ENCODE data around the gene PTPN21. TPM values are rescaled to one million over a fixed set of nuclear protein-coding genes. Genes with fewer than 3 reads are reported as not detected.

PTPN21 gene
- total and polyA plus RNA-seq, 7 donors = 4.7 to 27.3 (median 14.8) TPM

- ATAC-seq (no peak), DNase-seq (no peak)
- Histone ChIP-seq H3K27ac (no peak overlapping the region), H3K4me1 (no peaks in the 10 kb centered on the region), H3K4me3 (no peak overlapping the region), H3K36me3 (ENCODE audit: insufficient read depth in 1 of 2, low read depth in 1 of 2) (peaks cover 0 to 18% of the 10 kb centered on the region in 2 donors), H3K27me3 (ENCODE audit: insufficient read depth in 3 of 3, low read length in 2 of 3) (no peaks in the 10 kb centered on the region), H3K9me3 (peaks cover 5% of the 10 kb centered on the region)
- intact Hi-C loops (cut with DNase I) = no loop called here
- TF ChIP-seq, protein P1, sequence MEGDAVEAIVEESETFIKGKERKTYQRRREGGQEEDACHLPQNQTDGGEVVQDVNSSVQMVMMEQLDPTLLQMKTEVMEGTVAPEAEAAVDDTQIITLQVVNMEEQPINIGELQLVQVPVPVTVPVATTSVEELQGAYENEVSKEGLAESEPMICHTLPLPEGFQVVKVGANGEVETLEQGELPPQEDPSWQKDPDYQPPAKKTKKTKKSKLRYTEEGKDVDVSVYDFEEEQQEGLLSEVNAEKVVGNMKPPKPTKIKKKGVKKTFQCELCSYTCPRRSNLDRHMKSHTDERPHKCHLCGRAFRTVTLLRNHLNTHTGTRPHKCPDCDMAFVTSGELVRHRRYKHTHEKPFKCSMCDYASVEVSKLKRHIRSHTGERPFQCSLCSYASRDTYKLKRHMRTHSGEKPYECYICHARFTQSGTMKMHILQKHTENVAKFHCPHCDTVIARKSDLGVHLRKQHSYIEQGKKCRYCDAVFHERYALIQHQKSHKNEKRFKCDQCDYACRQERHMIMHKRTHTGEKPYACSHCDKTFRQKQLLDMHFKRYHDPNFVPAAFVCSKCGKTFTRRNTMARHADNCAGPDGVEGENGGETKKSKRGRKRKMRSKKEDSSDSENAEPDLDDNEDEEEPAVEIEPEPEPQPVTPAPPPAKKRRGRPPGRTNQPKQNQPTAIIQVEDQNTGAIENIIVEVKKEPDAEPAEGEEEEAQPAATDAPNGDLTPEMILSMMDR (IDR thresholded peaks at IDR 0.05) = no peak
- 94 to 100% (median 97%) methylated on average over 3 of the region's 3 CpGs for WGBS, 3 donors
Observed at GRCh38 chr14:88420187-88420586, 134.6 kb downstream of the PTPN21 start.

- Histone ChIP-seq H3K27me3 (ENCODE audit: insufficient read depth in 3 of 3, low read length in 2 of 3) (no peaks in the 10 kb centered on the region), H3K36me3 (ENCODE audit: insufficient read depth in 1 of 2, low read depth in 1 of 2) (peaks cover 0 to 18% of the 10 kb centered on the region in 2 donors), H3K4me3 (no peak overlapping the region), H3K9me3 (peaks cover 5% of the 10 kb centered on the region), H3K4me1 (no peaks in the 10 kb centered on the region), H3K27ac (no peak overlapping the region)
- TF ChIP-seq, protein P1 (IDR thresholded peaks at IDR 0.05) = no peak
- ATAC-seq (no peak), DNase-seq (no peak)
- intact Hi-C loops (cut with DNase I) = no loop called here
Observed at GRCh38 chr14:88417594-88417993, 137.2 kb downstream of the PTPN21 start.

Other genes with a start within 250 kb of the PTPN21 start
- not detected for gene KCNK10, start 231.7 kb downstream of the PTPN21 start, total RNA-seq
- under 1 TPM in 1 of 3 donors, not detected in 2; under 0.01 TPM for gene KCNK10, start 231.7 kb downstream of the PTPN21 start, polyA plus RNA-seq
- gene SPATA7, start 169.3 kb downstream of the PTPN21 start, total RNA-seq = 1 to 10 TPM; 3.3 to 9.7 (median 6.2) TPM
- 1 to 10 TPM; 2.1 to 7.4 (median 4.8) TPM for gene SPATA7, start 169.3 kb downstream of the PTPN21 start, polyA plus RNA-seq
- gene ZC3H14, start 8.0 kb upstream of the PTPN21 start, total RNA-seq = 10 to 100 TPM; 34.0 to 38.8 (median 37.9) TPM
- gene ZC3H14, start 8.0 kb upstream of the PTPN21 start, polyA plus RNA-seq = 10 to 100 TPM; 28.5 to 45.0 (median 36.0) TPM
- gene EML5, start 237.9 kb upstream of the PTPN21 start, total RNA-seq = under 1 TPM; 0.15 to 0.24 (median 0.18) TPM
- gene EML5, start 237.9 kb upstream of the PTPN21 start, polyA plus RNA-seq = under 1 TPM; 0.04 to 0.21 (median 0.12) TPM